ENCODE data around the gene SECISBP2. TPM values are rescaled to one million over a fixed set of nuclear protein-coding genes. Genes with fewer than 3 reads are reported as not detected.

The SECISBP2 gene
- total and polyA plus RNA-seq, 2 of the 13 experiments (the other 11 are each of a cell fraction or from before 2014, with no cell fraction given), result 32.4 to 38.0 TPM

GRCh38 chr9:89408628-89409101, 90.4 kb downstream of the SECISBP2 start:
- DNase-seq (ENCODE audit: low spot score) (no peak), FAIRE-seq (no peak), ATAC-seq (no peak)
- intact Hi-C loops (cut with micrococcal nuclease; ENCODE audit: unreplicated experiment), result no loop called here
- Histone ChIP-seq H3K9me3 (ENCODE audit: low read length) (no peaks in the 10 kb centered on the region), H3K27ac (ENCODE audit: extremely low read length, insufficient read depth, low read length) (no peak overlapping the region), H3K4me2 (ENCODE audit: low read depth, low read length) (no peak overlapping the region), H2AFZ (ENCODE audit: low read length) (no peak overlapping the region), H3K4me1 (ENCODE audit: insufficient read depth, low read length) (no peaks in the 10 kb centered on the region), H3K27me3 (ENCODE audit: control insufficient read depth in 1 of 2, insufficient read depth in 2 of 2, low read length in 2 of 2) (no peaks in the 10 kb centered on the region), H3K79me2 (ENCODE audit: insufficient read depth, low read length) (no peaks in the 10 kb centered on the region), H3K4me3 (replicated peaks in 1 of 3; ENCODE audit: insufficient read depth in 1 of 3, low read depth in 2 of 3, low read length in 3 of 3) (no peak overlapping the region), H3K9ac (ENCODE audit: insufficient read depth, low read depth, low read length) (no peak overlapping the region), H3K36me3 (replicated peaks in 1 of 2; ENCODE audit: control insufficient read depth in 1 of 2, insufficient read depth in 2 of 2, low read length in 2 of 2) (no peaks in the 10 kb centered on the region), H4K20me1 (ENCODE audit: insufficient read depth, low read length) (no peaks in the 10 kb centered on the region)
- WGBS (ENCODE audit: low lambda C conversion rate), result 41% methylated on average over 9 of the region's 12 CpGs
- TF ChIP-seq ZBED4 (CRISPR knock-in tag; IDR thresholded peaks at IDR 0.05; ENCODE audit: borderline replicate concordance) (no peak), CBX2 (IDR thresholded peaks at IDR 0.05; ENCODE audit: low read depth, low read length) (no peak), CBX2 (CRISPR knock-in tag; IDR thresholded peaks at IDR 0.05; ENCODE audit: low read depth) (no peak), CSRNP1 (CRISPR knock-in tag; IDR thresholded peaks at IDR 0.05) (no peak), MAZ (IDR thresholded peaks at IDR 0.05; ENCODE audit: borderline replicate concordance, low read depth, low read length) (no peak), MAZ (CRISPR knock-in tag; IDR thresholded peaks at IDR 0.05; ENCODE audit: low read depth) (no peak), ZNF652 (CRISPR knock-in tag; IDR thresholded peaks at IDR 0.05; ENCODE audit: borderline replicate concordance, low read depth) (no peak), RFX5 (IDR thresholded peaks at IDR 0.05; ENCODE audit: low read depth, low read length) (no peak), ZNF484 (CRISPR knock-in tag; IDR thresholded peaks at IDR 0.05; ENCODE audit: borderline replicate concordance, low read depth) (no peak), ZNF460 (CRISPR knock-in tag; IDR thresholded peaks at IDR 0.05; ENCODE audit: borderline replicate concordance) (no peak), ZNF616 (CRISPR knock-in tag; IDR thresholded peaks at IDR 0.05; ENCODE audit: low read depth) (no peak), MNT (IDR thresholded peaks at IDR 0.05) (no peak), NCOA2 (CRISPR knock-in tag; IDR thresholded peaks at IDR 0.05) (no peak), BRD4 (CRISPR knock-in tag; IDR thresholded peaks at IDR 0.05) (no peak), RBM22 (optimal IDR thresholded peaks at IDR 0.05; ENCODE audit: low read length) (no peak), SIN3B (IDR thresholded peaks at IDR 0.05; ENCODE audit: low read length) (no peak), ZNF556 (CRISPR knock-in tag; IDR thresholded peaks at IDR 0.05; ENCODE audit: borderline replicate concordance) (no peak), RCOR2 (CRISPR knock-in tag; IDR thresholded peaks at IDR 0.05) (no peak)
- BruUV-seq (replicated peaks), result no TSS peak
- ChIA-PET CTCF (ENCODE audit: low intra/inter-chr PET ratio, low total read pairs) (no interaction called here), POLR2A (no interaction called here)
- in situ Hi-C loops (cut with HindIII; ENCODE audit: extremely low pct_ligation_motif_present, low pct_unique_long_range_greater_than_20kb), result no loop called here
